ENCODE measurements around the gene NMRK2.
"Not testable (repeated sequence)": the region's sequence is repeated elsewhere in the genome, so short reads cannot be mapped to it uniquely, and the experiment has no call there.

Gene NMRK2

GRCh38 chr19:3964256-3965194 is 31.7 kb downstream of the NMRK2 start:
- DNase-seq, result no peak

DNA sequence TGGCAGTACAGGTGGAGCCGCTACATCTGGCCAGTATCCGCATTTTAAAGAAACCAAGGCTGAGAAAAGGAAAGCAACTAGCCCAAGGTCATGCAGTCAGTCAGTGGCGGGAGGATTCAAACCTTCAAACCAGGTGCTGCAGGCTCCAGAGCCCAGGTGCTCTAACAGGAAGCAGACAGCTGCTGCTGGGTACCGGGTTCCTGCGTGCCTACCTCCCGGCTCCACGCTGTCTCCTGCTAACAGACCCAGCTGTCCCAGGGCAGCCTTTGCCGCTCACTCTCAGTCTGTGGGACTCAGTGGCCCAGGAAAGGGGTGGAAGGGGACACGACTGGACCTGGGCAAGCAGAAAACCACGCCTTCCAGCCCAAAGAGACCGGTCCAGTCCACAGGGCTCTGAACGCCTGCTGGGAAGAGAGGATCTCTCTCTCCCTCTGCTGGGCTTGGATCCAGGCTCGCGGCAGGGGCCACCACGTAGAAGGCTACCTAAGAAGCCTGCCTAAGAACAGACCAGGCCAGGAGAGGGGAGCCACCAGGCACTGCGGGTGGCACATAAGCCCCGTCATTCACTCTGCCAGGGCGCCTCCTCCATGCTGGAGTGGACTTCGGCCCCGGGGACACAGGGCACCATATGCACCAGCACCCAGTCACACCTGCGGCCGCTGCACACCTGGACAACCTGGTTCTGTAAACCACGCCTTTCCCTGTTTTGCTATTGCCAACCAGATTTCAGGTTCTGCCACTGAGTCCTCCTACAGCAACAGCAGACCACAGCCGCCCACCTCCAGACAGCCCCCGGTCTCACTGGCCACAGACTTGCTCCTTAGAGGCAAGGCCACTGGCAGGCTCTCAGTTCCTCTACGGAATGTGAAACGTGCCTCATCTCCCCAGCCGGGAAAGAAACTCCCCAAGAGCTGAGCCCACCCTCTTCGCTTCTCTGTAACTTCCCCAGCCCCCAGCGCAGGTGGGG is 33.5 kb downstream of the NMRK2 start:
- no peak for DNase-seq

DNA sequence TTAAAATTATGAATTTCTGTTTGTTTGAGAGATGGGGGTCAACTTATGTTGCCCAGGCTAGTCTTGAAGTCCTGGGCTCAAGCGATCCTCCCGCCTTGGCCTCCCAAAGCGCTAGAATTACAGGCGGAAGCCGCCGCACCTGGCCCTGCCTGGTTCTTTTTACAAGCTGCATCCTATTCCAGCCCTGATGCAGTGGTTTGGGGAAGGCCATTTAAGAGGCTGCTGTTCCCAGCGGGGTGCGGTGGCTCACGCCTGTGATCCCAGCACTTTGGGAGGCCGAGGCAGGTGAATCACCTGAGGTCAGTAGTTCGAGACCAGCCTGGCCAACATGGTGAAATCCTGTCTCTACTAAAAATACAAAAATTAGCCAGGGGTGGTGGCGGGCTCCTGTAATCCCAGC is 35.1 kb downstream of the NMRK2 start:
- DNase-seq, result not testable (repeated sequence)

DNA sequence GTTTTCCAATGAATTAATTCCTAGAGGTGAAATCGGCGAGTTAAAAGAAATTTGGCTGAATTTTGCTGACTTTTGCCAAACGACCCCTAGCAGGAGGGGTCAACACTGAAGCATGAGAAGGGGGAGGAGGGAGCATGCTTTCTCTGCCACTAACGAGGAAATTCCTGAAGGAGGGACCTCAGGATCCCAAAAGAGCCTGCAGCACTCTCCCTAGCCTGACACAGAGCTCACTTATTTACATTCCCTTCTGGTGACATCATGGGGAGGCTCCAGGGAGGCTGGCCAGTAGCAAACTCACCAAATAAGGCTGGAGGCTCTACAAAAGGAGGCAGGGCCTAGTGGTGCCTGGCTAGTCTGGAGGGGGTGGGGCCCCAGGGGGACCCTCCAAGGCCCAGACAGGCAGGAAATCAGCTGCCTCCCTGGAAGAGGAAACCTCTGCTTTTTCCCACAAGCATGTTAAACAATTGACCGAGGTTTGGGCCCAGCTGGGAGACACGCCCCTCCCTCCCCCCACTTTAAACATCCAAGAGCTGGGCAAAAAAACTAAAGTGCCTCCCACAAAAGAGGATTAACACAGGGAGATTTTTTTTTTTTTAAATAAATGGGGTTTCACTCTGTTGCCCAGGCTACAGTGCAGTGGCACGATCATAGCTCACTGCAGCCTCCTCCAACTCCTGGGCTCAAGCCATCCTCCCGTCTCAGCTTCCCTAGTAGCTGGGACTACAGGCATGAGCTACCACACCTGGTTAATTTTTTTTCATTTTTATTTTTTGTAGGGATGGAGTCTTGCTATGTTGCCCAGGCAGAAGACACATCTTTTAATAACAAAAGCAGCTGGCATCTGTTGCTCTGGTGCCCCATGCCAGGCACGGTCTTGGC is 35.9 kb downstream of the NMRK2 start:
- DNase-seq, result no peak

GRCh38 chr19:3969435-3970312 is 36.8 kb downstream of the NMRK2 start:
- no peak for DNase-seq

- DNase-seq, result no peak
Observed at GRCh38 chr19:3970313-3970807, 37.5 kb downstream of the NMRK2 start.

- DNase-seq, result peak; percentile 97 to 99
Observed at GRCh38 chr19:3970808-3971598, 38.1 kb downstream of the NMRK2 start, which contains the start of gene DAPK3. DAPK3 (minus strand) TSS chr19:3971099; CDS start chr19:3969735, 1,364 bp downstream.

DNA sequence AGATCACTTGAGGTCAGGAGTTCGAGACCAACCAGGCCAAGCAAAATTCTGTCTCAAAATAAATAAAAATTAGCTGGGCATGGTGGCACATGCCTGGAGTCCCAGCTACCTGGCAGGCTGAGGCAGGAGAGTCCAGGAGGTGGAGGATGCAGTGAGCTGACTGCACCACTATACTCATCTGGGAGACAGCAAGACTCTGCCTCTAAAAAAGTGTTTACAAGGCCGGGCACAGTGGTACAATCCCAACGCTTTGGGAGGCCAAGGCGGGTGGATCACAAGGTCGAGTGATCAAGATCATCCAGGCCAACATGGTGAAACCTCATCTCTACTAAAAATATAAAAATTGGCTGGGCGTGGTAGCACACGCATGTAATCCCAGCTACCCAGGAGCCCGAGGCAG is 42.3 kb downstream of the NMRK2 start:
- no peak for DNase-seq

DNA sequence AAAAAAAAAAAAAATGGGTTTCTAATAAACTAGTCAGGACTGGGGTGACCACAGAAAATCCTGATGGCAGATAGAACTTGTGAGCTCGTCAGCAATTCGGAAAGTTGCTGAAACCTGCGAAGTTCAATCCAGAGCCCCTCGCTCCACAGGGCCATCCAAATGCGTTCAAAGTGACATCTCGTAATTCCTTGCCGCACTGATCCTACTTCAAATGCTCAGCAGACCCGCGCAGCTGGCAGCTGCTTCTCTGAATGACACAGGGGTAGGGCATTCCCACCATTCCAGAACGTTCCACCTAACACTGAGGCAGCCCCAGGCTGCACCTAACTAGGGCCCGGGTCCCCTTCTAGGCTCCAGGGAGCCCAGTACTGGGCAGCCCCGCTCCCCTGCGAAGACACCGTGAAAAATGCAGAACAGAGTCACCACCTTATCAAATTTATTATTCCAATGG is 42.8 kb downstream of the NMRK2 start:
- no peak for DNase-seq

DNA sequence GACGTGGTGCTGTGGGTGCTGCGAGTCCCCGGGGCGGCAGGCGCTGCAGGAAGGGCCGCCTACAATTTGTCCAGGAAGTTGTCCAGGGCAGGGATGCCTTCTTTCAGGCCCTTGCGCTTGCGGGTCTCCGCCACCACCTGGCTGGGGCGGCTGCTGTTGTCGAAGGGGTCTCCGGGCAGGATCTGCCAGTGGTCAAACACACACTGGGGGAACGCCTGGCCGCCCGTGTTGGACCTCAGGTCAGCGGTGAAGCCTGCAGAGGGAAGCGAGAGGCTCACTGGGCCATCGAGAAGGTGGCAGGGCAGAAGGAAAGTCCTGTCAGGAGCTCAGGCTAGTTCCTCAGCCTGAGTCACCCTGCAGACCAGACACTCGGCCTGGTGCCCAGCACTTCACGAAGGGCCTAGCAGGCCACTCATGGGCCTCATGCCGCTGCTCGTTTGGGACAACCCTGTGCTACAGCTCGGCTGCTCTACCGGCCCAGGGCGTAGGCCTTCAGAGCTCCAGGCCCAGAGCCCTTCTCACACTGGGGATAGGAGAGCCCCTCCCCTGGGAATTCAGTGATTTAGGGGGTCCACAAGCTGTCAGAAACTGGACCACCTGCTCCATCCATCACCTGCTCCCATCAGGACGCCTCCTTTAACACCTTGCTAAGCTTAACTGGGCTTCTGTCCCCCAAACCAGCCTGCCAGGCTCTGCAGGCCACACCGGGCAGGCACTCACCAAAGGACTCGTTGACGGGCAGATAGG is 43.8 kb downstream of the NMRK2 start:
- no peak for DNase-seq

GRCh38 chr19:3977242-3978143 is 44.6 kb downstream of the NMRK2 start:
- no peak for DNase-seq

GRCh38 chr19:3978145-3978544 is 45.3 kb downstream of the NMRK2 start:
- no peak for DNase-seq

- no peak for DNase-seq
Observed at GRCh38 chr19:3979289-3979673, 46.4 kb downstream of the NMRK2 start.

DNA sequence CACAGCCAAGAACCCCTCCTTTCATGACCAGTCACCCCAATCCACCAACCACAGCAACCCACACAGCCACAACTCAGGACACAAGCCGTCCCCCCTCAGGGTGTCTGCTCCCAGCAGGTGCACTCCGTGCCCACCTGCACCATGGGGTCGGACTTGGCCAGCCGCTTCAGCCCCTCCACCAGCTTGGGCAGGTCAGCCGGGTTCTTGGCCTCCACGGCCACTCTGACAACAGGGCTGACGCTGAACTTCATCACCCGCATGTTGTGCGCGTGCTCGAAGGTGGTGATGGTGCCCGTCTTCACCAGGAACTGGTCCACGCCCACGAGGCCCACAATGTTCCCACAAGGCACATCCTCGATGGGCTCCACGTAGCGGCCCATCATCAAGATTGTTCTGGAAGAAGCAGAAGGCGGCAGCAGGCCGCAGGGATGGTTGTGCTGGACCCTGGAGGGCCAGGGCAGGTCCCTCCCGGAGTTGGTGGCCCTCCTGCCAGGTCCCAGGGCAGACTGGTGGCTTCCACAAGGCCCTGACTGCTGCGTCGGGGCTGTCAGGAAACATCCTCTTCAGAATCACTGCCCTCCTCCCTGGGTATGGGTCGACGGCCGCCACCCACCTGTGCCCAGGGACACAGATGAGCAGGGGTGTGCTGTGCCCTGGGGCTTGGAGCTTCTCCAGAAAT is 46.9 kb downstream of the NMRK2 start:
- no peak for DNase-seq

DNA sequence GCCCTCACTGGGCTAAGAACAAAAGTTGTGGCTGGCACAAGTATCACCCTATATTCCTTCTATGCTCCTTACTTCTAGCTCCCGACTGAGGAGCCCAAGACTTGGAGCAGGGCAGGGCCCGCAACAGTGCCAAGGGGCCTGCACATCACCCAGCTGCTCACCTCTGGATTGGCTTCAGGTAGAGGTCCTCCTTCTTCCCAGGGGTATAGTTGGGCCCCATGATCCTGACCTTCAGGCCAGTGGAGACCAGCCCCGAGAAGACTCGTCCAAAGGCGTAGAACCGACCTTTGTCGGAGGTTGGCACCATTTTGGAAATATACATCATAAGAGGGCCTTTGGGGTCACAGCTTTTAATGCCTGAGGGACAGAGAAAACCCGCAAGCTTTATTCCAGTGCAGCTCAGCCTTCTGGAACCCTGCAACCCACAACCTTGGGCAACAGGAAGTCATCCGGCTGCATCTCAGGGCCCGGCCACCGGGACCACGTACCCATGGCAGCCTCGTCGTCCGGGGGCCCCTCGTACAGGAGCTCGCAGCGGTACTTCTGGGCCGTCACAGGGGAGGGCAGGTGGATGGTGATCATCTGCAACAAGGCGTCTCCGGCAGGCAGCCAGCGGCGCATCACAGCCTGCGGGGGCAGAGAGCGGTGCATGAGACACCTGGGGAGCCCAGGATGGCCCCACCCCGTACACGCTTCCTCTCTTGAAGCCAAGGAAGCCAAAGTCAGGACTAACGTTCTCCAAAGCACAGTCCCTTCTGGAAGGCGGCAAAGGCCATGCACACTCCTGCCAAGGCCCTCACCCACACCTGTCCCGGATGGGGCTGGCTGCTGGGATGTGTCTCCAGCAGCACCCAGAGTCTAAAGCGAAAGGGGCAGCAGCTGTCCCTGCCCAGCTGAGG is 47.7 kb downstream of the NMRK2 start:
- no peak for DNase-seq

GRCh38 chr19:3981373-3981735 is 48.5 kb downstream of the NMRK2 start:
- no peak for DNase-seq
